NCI-H146 (cell line): ENCODE measurements around the gene THRB.

Source experiments
- DNase-seq: peaks from one replicate; lab custom pipeline; 2025; lab: John Stamatoyannopoulos, UW

THRB gene

GRCh38 chr3:24348348-24348747, 146.3 kb downstream of the THRB start:
- no peak for DNase-seq

GRCh38 chr3:24344784-24345439, 149.7 kb downstream of the THRB start:
- no peak for DNase-seq

GRCh38 chr3:24343084-24343783, 151.4 kb downstream of the THRB start:
- DNase-seq: no peak

DNA sequence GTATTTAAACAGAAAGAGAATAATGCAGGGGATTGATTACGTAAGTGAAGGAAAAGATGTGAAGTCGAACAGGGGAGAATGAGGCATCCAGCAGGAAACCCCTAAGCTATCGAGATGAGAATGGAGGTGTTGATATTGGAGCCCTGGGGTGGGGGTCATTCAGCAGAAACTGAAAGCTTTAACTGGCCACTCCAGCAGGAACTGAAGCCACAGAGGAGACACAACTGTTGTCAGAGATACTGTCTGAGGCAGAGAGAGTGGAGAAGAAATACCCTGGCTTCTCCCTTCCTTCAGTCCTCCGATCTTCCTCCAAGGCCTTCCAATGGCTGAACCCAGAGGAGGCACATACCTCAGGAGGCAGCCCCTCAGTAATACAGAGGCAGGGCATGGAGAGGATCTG, 152.4 kb downstream of the THRB start:
- no peak for DNase-seq

DNA sequence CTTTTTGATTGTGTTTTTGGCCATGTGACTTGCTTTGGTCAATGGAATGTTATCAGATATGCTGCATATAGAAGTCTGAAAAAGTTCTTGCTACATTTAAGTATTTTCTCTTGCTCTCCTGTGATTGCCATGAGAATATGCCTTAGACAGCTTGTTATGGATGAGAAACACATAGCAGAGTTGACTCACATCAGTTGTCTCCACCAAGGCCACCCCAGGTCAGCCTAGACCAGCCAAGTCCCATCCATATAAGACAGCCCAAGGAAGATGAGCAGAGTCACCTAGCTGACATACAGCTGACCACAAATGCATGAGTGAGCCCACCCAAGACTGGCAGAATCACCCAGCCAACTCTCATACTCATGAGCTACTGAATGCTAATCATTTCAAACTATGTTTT, 153.0 kb downstream of the THRB start:
- no peak for DNase-seq

- DNase-seq: no peak
Observed at GRCh38 chr3:24340966-24341365, 153.7 kb downstream of the THRB start.

- no peak for DNase-seq
Observed at GRCh38 chr3:24340161-24340560, 154.5 kb downstream of the THRB start.

GRCh38 chr3:24339266-24339825, 155.3 kb downstream of the THRB start:
- DNase-seq: no peak

DNA sequence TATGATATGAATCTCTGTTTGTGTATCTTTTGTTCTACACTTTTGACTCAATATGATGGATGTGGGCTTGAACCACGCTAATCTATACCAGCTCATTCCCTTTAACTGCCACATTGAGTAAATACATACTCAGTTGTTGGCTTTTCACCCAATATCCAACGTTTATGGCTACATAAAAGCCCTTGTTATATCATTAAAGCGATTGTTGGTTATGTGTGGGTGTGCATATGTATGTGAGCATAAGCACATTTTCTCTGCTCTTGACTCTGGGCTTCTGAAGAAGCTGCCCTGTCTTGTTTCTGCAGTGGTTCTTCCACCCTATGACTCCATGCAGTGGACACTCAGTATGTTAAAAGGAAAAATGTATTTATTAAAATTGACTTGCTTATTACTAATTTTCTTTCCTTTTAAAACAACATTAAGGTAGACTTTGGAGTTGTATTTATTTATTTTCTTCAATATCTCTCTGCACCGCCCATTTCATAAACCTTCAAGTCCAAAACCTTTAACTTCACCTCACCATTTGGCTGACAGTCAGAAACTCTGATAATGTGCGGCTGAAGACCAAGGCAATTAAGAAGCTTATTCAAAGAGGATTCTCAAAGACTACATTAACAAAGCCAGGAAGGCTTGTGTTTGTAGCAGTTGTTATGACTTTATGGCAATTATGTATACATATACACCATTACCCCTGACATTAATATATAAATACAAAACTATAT, 156.1 kb downstream of the THRB start:
- DNase-seq: no peak

- DNase-seq: no peak
Observed at GRCh38 chr3:24336101-24336500, 158.5 kb downstream of the THRB start.

DNA sequence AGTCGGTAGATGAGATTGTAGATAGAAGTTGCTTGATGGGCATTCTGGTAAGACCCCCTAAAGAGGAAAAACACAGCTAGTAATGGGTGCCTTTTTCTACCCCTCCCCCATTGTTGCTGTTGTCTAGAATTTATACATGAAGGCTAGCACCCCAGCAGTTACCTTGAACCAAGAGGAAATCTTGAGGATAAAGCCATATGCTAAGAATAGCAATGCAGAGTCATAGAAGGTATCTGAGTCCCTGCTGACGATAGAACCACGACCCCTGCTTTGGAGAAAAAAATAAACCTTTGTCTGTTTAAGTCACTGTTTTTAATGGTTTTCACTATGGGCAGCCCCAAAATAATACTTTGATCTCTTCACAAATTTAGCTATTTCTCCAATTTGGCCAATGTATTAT, 162.6 kb downstream of the THRB start:
- DNase-seq: no peak

- no peak for DNase-seq
Observed at GRCh38 chr3:24323272-24323671, 171.4 kb downstream of the THRB start.

GRCh38 chr3:24320601-24321000, 174.0 kb downstream of the THRB start:
- DNase-seq: no peak

DNA sequence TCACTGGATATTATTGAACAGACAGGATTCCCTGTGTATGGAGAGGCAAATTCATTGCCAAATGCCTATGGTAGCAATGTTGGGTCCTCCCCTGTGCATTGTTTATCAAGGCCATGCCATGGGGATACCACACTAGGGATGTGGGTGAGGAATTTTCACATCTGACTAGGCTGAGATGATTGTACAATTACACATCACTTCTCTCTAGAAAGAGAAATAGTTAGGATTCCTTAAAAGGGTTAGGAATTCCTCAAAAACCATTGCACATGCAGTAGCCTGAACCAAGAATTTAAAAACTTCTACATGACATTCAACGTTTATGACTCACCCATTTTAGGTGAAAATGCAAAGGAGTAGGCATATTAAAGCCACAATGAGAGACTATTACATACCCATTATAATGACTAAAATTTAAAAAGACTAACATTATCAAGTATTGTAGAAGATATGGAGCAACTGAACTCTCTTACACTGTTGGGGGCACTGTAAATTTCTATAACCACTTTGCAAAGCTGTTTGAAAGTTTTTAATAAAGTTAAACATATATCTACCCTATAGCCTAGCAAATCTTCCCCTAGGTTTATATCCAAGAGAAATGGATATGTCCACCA, 175.9 kb downstream of the THRB start:
- DNase-seq: no peak

- no peak for DNase-seq
Observed at GRCh38 chr3:24316887-24317383, 177.7 kb downstream of the THRB start.

DNA sequence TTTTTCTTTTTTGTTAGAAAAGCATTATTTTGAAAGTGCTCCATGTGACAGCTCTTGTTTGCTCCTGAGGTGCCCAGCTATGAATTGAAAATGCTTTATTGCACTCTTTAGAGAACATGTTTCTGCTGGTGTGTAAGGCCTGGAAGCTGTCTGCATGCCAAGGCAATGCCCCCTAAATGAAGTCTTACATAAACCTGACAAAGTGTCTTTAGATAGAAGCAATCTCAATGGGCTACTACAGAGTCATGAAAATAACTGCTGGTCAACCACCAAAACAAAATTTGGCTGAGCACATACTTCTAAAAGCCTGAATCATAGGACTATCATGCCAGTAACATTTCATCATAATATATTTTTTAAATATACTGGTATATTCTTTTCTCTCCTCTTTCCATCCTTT, 178.7 kb downstream of the THRB start:
- no peak for DNase-seq

GRCh38 chr3:24315356-24315755, 179.3 kb downstream of the THRB start:
- no peak for DNase-seq

GRCh38 chr3:24311881-24312280, 182.8 kb downstream of the THRB start:
- DNase-seq: no peak

DNA sequence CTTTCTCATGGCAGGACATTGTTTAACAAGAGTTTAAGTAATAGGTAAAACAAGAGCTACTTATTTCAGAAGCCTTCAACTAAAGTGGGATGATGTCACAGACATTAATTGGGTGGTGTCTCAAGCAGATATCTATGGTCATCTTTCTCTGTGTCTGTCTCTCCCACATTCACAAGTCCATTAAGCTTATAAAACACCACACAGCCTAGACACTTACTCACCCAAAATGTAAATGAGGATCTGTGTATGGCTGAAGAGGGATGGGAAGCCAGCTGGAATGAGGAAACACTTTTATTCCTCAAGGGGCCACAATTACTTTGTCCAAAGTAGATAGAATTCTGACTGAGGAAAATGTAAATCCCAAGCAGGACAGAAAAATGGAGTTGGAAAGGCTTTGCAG, 183.8 kb downstream of the THRB start:
- DNase-seq: no peak

GRCh38 chr3:24306518-24306917, 188.1 kb downstream of the THRB start:
- no peak for DNase-seq

- DNase-seq: peak; percentile 30
Observed at GRCh38 chr3:24305795-24306467, 188.7 kb downstream of the THRB start.
